Measurements from ENCODE around the gene POU1F1. TPM values are rescaled to one million over a fixed set of nuclear protein-coding genes. Genes with fewer than 3 reads are reported as not detected.
"Not testable (repeated sequence)": the region's sequence is repeated elsewhere in the genome, so short reads cannot be mapped to it uniquely, and the experiment has no call there.

The POU1F1 gene
- total RNA-seq, 4 donors from 2014 or later, result not detected

DNA sequence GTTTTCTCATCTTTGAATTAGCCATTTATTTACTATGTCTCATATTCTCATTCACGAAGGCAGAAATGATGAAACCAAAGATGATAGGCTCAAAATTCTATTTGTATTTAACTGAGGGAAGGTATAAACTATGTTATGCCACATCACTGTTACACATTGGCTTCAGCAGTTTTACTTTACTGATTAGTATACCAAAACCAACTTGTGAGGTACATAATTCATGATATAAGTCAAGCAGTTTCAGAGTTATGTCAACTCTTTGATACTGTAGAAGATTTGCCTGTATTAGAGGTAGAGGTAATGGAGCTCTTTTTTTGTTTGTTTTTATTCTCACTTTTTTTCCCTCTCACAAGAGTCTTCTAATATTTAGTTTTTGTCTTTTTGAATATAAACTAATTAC, 26.4 kb downstream of the POU1F1 start:
- Histone ChIP-seq H3K27me3 (no peaks in the 10 kb centered on the region), H3K9me3 (no peaks in the 10 kb centered on the region), H3K36me3 (peaks cover 0 to 73% (median 0%) of the 10 kb centered on the region in 3 donors), H3K27ac (no peak overlapping the region), H3K4me1 (no peaks in the 10 kb centered on the region), H3K4me3 (no peak overlapping the region)
- TF ChIP-seq CTCF (IDR thresholded peaks at IDR 0.05) (no peak), POLR2A (IDR thresholded peaks at IDR 0.05) (no peak)
- DNase-seq, result no peak
- intact Hi-C loops (cut with DNase I), result no loop called here
- WGBS, 2 donors, result 80 to 95% methylated on average over 1 of the region's 1 CpG

DNA sequence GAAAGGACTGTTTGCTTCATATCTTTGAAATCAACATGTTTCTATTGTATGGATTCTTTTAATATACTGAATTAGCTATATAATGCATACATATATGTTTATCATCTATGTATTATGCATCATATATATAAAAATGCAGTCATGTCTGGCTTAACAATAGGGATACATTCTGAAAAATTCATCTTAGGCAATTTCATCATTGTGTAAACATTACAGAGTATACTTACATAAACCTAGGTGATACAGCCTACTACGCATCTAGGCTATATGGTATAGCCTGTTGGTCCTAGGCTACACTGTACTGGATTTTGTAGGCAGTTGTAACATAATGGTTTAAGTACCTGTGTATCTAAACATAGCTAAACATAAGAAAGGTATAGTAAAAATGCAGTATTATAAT, 27.6 kb downstream of the POU1F1 start:
- Histone ChIP-seq H3K4me3 (no peak overlapping the region), H3K27ac (no peak overlapping the region), H3K4me1 (no peaks in the 10 kb centered on the region), H3K36me3 (peaks cover 0 to 66% (median 0%) of the 10 kb centered on the region in 3 donors), H3K27me3 (no peaks in the 10 kb centered on the region), H3K9me3 (no peaks in the 10 kb centered on the region)
- 82 to 86% methylated on average over 1 of the region's 1 CpG for WGBS, 2 donors
- no peak for DNase-seq
- intact Hi-C loops (cut with DNase I), result no loop called here
- TF ChIP-seq POLR2A (IDR thresholded peaks at IDR 0.05) (no peak), CTCF (IDR thresholded peaks at IDR 0.05) (no peak)

DNA sequence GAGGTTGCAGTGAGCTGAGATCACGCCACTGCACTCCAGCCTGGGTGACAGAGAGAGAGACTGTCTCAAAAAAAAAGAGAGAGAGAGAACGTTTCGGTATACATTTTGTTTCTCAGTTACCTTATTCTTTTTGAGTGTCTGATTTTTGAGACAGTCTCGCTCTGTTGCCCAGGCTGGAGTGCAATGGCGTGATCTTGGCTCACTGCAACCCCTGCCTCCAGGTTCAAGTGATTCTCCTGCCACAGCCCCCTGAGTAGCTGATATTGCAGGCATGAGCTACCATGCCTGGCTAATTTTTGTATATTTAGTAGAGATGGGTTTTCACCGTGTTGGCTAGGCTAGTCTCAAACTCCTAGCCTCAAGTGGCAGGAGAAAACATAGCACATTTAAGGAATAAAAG, 28.2 kb downstream of the POU1F1 start:
- H3K4me3 ChIP-seq; intact Hi-C loops (cut with DNase I); H3K27me3 ChIP-seq; DNase-seq; H3K27ac ChIP-seq; H3K4me1 ChIP-seq; H3K9me3 ChIP-seq: not testable (repeated sequence)
- 86 to 91% methylated on average over 6 of the region's 6 CpGs for WGBS, 2 donors
- peaks cover 0 to 60% (median 0%) of the 10 kb centered on the region in 3 donors for H3K36me3 ChIP-seq

DNA sequence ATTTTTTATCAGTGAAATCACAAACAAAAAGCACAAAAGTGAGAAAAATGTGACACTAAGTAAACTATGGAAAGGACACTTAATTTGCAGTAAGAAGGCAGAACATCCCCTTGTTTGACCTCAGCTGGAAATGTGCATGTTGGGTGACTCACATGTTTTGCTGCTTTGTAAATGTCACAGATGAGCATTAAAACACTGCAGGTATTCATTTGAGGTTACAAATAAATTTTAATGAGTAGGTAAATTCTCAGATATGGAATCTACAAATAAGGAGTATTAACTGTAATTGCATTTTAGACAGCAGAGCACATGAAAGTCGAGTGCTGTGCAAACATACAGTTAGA, 29.0 kb downstream of the POU1F1 start:
- H3K9me3 ChIP-seq, result no peaks in the 10 kb centered on the region
- no peak for DNase-seq
- WGBS, 2 donors, result 79 to 85% methylated on average over 1 of the region's 1 CpG
- TF ChIP-seq CTCF (IDR thresholded peaks at IDR 0.05) (no peak), POLR2A (IDR thresholded peaks at IDR 0.05) (no peak)
- H3K4me3 ChIP-seq, result no peak overlapping the region
- no peak overlapping the region for H3K27ac ChIP-seq
- peaks cover 0 to 57% (median 0%) of the 10 kb centered on the region in 3 donors for H3K36me3 ChIP-seq
- no peaks in the 10 kb centered on the region for H3K4me1 ChIP-seq
- intact Hi-C loops (cut with DNase I), result no loop called here
- H3K27me3 ChIP-seq, result no peaks in the 10 kb centered on the region

GRCh38 chr3:87246662-87247429, 29.5 kb downstream of the POU1F1 start:
- 70 to 81% methylated on average over 3 of the region's 3 CpGs for WGBS, 2 donors
- H3K9me3 ChIP-seq, result no peaks in the 10 kb centered on the region
- TF ChIP-seq POLR2A (IDR thresholded peaks at IDR 0.05) (no peak), CTCF (IDR thresholded peaks at IDR 0.05) (no peak)
- DNase-seq, result no peak
- peaks cover 0 to 52% (median 0%) of the 10 kb centered on the region in 3 donors for H3K36me3 ChIP-seq
- no peak overlapping the region for H3K27ac ChIP-seq
- no peaks in the 10 kb centered on the region for H3K4me1 ChIP-seq
- no peaks in the 10 kb centered on the region for H3K27me3 ChIP-seq
- H3K4me3 ChIP-seq, result no peak overlapping the region
- intact Hi-C loops (cut with DNase I), result no loop called here
